HEK293 (cell line): Measurements from ENCODE around the gene FOSB.

Source experiments
- BCL11B ChIP-seq: fragments of 450-650 bp; formaldehyde crosslinking; IDR thresholded peaks from 2 replicates; pipeline ENCODE4 v1.5.1; 2016; ENCODE audit warnings: low read depth, missing biosample characterization, missing genetic modification characterization
- CTCF ChIP-seq: fragments of 450-650 bp; formaldehyde crosslinking; IDR thresholded peaks from 2 replicates; pipeline ENCODE4 v1.5.1; 2016; ENCODE audit warnings: missing biosample characterization, missing genetic modification characterization
- SP7 ChIP-seq: fragments of 450-650 bp; formaldehyde crosslinking; IDR thresholded peaks from 2 replicates; pipeline ENCODE4 v1.5.1; 2016; ENCODE audit warnings: missing biosample characterization, missing genetic modification characterization
- ZBTB21 ChIP-seq: fragments of 450-650 bp; formaldehyde crosslinking; IDR thresholded peaks from 2 replicates; pipeline ENCODE4 v1.5.1; 2017; ENCODE audit warnings: missing biosample characterization, missing genetic modification characterization
- ZNF211 ChIP-seq: fragments of 450-650 bp; formaldehyde crosslinking; IDR thresholded peaks from 2 replicates; pipeline ENCODE4 v1.5.1; 2016; ENCODE audit warnings: low read depth, missing biosample characterization, missing genetic modification characterization
- ZNF292 ChIP-seq: fragments of 450-650 bp; formaldehyde crosslinking; IDR thresholded peaks from 2 replicates; pipeline ENCODE4 v1.5.1; 2016; ENCODE audit warnings: low read depth, missing biosample characterization, missing genetic modification characterization, borderline replicate concordance
- ZNF350 ChIP-seq: fragments of 450-650 bp; formaldehyde crosslinking; IDR thresholded peaks from 2 replicates; pipeline ENCODE4 v1.5.0; 2017; ENCODE audit warnings: missing biosample characterization, mild to moderate bottlenecking, missing genetic modification characterization
- ZNF529 ChIP-seq: fragments of 450-650 bp; formaldehyde crosslinking; IDR thresholded peaks from 2 replicates; pipeline ENCODE4 v1.5.1; 2017; ENCODE audit warnings: missing genetic modification characterization, missing biosample characterization; ENCODE audit not compliant: insufficient replicate concordance
- TF ChIP-seq, protein P1 (sequence below): fragments of 450-650 bp; formaldehyde crosslinking; IDR thresholded peaks from 2 replicates; pipeline ENCODE4 v1.5.1; 2017; ENCODE audit warnings: missing biosample characterization, missing genetic modification characterization

GRCh38 chr19:45517238-45517637 lies 49.4 kb downstream of the FOSB start:
- TF ChIP-seq ZNF211 (tag by site-specific recombination) (no peak), ZBTB21 (tag by site-specific recombination) (no peak), CTCF (no peak), BCL11B (tag by site-specific recombination) (no peak), ZNF529 (tag by site-specific recombination) (no peak), ZNF292 (no peak), ZNF350 (tag by site-specific recombination) (no peak), SP7 (tag by site-specific recombination) (no peak)
- TF ChIP-seq, protein P1, sequence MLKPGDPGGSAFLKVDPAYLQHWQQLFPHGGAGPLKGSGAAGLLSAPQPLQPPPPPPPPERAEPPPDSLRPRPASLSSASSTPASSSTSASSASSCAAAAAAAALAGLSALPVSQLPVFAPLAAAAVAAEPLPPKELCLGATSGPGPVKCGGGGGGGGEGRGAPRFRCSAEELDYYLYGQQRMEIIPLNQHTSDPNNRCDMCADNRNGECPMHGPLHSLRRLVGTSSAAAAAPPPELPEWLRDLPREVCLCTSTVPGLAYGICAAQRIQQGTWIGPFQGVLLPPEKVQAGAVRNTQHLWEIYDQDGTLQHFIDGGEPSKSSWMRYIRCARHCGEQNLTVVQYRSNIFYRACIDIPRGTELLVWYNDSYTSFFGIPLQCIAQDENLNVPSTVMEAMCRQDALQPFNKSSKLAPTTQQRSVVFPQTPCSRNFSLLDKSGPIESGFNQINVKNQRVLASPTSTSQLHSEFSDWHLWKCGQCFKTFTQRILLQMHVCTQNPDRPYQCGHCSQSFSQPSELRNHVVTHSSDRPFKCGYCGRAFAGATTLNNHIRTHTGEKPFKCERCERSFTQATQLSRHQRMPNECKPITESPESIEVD (tag by site-specific recombination), result no peak
